GM12874 (cell line): Measurements from ENCODE around the gene EGFL8.
A peak's percentile ranks its signal among the peaks of the same experiment; 100 is the strongest.

Experiments
- CTCF ChIP-seq: IDR thresholded peaks from 2 replicates; pipeline ENCODE4 v1.5.1; 2011; ENCODE audit warnings: low read depth, mild to moderate bottlenecking, control low read depth, low read length, moderate library complexity; ENCODE audit not compliant: insufficient read depth

The EGFL8 gene

GRCh38 chr6:32164295-32164694 lies at the start of gene EGFL8:
Gene EGFL8 (plus strand): TSS chr6:32164595. CDS start chr6:32166166, 1,571 bp downstream.
- no peak for TF ChIP-seq CTCF

GRCh38 chr6:32114796-32115195 lies 49.6 kb upstream of the EGFL8 start:
- TF ChIP-seq CTCF = no peak

GRCh38 chr6:32115623-32116022 lies 48.8 kb upstream of the EGFL8 start:
- TF ChIP-seq CTCF = no peak

- peak; percentile 32; the same call in 1 of the 2 replicates for TF ChIP-seq CTCF
Measured at GRCh38 chr6:32116674-32117073, 47.7 kb upstream of the EGFL8 start.

GRCh38 chr6:32117461-32117860 lies 46.9 kb upstream of the EGFL8 start:
- TF ChIP-seq CTCF = no peak

- peak; percentile 95 for TF ChIP-seq CTCF
Measured at GRCh38 chr6:32118782-32119628, 45.4 kb upstream of the EGFL8 start.

GRCh38 chr6:32120573-32121059 lies 43.8 kb upstream of the EGFL8 start:
- no peak for TF ChIP-seq CTCF
